ENCODE results near the gene PDE7B.
"Not testable (repeated sequence)": the region's sequence is repeated elsewhere in the genome, so short reads cannot be mapped to it uniquely, and the experiment has no call there.

The PDE7B gene

GRCh38 chr6:136072691-136073090 lies 221.2 kb downstream of the PDE7B start:
- no peak for DNase-seq (ENCODE audit: low read depth)

DNA sequence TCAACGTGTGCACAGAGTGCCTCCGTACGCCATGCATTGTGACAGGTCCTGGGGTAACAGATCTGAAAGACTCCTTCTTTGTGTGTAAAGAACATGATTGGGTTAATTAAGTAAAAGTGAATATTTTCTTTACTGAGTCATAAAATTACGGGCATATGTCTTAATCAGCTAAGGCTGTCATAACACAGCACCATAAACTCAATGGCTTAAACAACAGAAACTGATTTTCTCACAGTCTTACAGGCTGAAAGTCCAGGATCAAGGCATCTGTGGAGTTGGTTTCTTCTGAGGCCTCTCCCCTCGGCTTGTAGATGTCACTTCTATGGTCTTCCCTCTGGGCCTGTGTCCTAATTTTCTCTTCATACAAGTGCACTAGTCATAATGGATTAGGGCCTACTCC lies 221.7 kb downstream of the PDE7B start:
- DNase-seq (ENCODE audit: low read depth), result no peak

DNA sequence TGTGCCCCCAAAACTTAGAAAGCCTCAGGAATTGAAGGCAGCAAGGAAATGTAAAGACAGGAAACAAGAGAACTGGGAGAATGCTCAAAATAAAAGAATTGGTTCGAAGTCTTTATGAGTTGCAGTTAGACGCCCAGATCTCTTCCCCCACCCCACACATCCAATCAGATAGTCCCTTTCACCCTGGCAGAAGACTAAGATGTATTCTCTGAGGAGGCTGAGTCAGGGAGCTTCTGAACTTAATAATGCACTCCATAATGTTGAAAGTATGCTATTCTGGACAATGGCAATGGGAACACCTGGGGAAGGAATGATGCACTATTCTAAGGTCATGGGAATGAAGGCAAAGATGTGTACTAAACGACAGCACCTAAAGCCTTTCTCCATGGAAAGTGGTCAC lies 225.0 kb downstream of the PDE7B start:
- DNase-seq (ENCODE audit: low read depth), result peak; percentile 49

DNA sequence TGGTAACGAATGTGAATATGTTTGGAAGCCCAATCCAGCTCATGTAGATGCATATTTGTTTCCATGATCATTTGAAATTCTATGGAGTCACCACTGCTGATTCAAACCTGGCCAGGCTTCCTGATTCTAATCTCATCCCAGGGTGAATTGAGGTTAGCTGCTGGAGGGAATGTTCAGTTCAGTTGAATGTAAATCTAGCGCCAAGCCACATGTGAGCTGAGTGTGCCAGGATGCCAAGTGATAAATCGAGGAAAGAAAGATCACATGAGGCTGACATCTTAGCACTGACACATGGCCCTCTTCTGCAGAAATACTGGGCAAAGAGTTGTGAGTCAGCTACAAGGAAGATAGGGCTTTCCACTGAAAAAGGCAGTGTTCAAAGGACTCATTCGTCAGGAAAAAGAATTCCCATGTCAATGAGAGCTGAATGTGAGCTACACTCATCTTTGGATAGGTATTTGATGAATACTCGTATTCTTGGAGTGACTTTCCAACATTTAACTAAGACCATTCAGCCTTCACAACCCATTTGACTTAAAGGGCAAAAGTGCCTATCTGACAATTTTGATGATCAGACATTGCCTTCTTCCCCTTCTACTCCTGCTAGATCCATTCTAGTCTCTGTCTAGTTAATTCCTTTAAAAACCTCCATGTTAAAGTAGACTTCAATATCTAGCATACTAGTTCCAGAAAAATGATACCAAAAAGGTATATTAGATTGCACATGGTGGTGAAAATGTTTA lies 226.5 kb downstream of the PDE7B start:
- DNase-seq (ENCODE audit: low read depth), result peak; percentile 77

GRCh38 chr6:136079701-136080565 lies 228.4 kb downstream of the PDE7B start:
- no peak for DNase-seq (ENCODE audit: low read depth)

- no peak for DNase-seq (ENCODE audit: low read depth)
Observed at GRCh38 chr6:136083540-136083939, 232.0 kb downstream of the PDE7B start.

- no peak for DNase-seq (ENCODE audit: low read depth)
Observed at GRCh38 chr6:136084403-136084802, 232.9 kb downstream of the PDE7B start.

DNA sequence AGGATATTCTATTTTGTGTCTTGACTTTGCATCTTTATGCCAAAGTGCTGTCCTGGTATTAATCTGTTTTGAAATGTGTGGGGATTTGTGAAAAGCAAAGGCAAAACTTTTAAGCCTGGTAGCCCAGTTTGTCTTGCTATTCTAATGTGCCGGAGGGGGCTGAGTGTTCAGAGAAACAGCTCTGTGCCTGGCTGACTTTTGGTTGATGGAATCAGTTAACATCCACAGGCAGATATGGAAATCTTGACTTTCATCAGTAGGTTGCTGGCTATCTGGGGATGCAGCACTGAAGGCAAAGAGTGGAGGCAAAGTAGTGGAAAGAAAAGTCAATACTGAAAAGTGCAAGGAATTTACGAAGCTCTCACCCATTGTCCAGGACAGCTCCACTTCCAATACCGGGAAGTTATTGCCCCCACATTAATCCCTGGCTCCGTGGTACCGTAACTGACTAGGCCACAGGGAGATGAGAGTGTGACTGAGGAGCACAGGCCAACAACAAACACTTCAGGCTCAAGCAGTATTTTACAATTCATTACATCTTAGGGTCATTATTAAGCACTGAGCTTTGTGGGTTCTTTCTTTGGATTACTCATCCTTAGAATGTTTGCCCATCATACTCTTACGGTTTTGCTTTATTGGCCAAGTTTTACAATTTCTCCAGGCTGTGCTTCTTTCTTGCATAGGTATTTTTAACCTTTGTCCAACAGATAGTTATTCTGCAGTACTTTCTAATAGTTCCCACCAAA lies 234.0 kb downstream of the PDE7B start:
- no peak for DNase-seq (ENCODE audit: low read depth)

GRCh38 chr6:136086686-136087085 lies 235.2 kb downstream of the PDE7B start:
- no peak for DNase-seq (ENCODE audit: low read depth)

GRCh38 chr6:136087986-136088385 lies 236.5 kb downstream of the PDE7B start:
- no peak for DNase-seq (ENCODE audit: low read depth)

- DNase-seq (ENCODE audit: low read depth), result no peak
Observed at GRCh38 chr6:136088693-136089092, 237.2 kb downstream of the PDE7B start.

GRCh38 chr6:136089876-136090275 lies 238.4 kb downstream of the PDE7B start:
- DNase-seq (ENCODE audit: low read depth), result no peak

- DNase-seq (ENCODE audit: low read depth), result no peak
Observed at GRCh38 chr6:136090929-136091328, 239.4 kb downstream of the PDE7B start.

DNA sequence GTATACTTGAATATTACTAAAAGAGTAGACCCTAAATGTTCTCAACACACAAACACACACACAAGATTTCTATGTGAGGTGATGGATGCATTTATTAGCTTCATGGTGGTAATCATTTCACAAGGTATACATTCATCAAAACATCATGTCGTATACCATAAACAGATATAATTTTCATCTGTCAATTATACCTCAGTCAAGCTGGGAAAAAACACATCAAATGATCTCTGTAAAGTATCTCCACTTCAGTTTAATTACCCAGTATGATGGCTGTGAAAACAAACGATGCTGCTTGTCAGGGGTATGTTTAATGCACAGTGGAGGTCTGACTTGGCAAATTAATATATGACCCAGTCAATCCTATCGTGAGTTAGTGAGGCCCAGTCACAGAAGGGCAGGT lies 241.4 kb downstream of the PDE7B start:
- DNase-seq (ENCODE audit: low read depth), result no peak

GRCh38 chr6:136093835-136094234 lies 242.3 kb downstream of the PDE7B start:
- DNase-seq (ENCODE audit: low read depth), result no peak

- DNase-seq (ENCODE audit: low read depth), result no peak
Observed at GRCh38 chr6:136094812-136095211, 243.3 kb downstream of the PDE7B start.

- peak; percentile 28 for DNase-seq (ENCODE audit: low read depth)
Observed at GRCh38 chr6:136095986-136096385, 244.5 kb downstream of the PDE7B start.

- no peak for DNase-seq (ENCODE audit: low read depth)
Observed at GRCh38 chr6:136102991-136103688, 251.6 kb downstream of the PDE7B start.

DNA sequence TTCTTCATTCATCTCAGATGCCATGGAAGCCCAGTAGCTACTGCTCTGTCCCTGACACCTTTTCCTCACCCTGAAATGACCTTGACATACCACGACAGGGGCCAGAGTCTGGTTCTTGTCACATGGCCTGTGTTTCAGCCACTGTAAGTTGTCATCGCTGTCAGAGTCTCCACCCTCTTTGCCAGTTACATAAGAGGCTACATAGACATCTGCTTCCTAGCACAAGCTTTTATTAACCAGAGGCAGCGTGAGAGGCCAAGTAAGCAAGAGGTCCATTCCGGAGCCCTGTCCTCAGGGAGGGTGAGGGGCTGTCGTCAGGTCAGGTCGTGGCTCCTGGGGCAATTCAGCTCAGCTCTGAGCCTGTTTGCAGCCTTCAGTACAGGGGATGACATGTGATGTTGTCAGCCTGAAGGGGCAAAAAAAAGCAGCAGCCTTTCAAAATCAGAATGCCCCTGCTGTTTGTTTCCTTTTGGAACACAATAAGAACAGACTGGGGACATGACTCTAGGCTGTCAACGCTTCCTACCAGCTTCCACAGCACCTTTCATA lies 252.3 kb downstream of the PDE7B start:
- no peak for DNase-seq (ENCODE audit: low read depth)

DNA sequence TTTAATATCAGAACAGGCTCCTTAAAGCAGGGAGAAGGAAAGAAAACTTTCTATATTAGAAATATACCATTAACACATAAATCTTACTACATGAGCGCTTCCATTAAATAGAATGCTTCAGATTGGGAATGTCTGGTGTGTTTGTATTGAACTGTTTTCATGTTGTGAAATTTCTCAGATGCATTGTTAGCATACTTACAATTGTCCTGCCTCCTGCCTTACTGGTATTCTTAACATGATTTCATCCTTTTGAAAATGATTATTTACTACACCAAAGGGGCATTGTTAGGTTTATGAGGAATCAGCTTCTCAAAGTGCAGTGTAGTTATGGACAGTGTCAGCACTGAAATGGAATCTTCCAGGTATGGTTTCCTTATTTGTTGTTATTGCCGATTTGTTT lies 253.1 kb downstream of the PDE7B start:
- DNase-seq (ENCODE audit: low read depth), result no peak

DNA sequence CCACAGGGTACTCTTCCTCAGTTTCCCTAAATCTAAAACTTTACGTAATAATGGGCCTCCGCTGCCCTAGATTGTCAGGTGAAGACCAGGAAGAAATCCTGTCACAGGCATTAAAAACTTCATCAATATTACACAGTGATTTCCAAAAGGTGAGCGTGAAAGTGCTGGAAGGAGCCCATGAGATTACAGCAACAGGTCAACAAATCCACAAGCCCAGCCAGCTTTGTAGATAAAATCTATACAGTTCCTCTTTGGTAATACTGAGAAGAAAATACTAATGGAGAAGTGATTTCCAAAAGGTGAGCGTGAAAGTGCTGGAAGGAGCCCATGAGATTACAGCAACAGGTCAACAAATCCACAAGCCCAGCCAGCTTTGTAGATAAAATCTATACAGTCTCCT lies 254.3 kb downstream of the PDE7B start:
- DNase-seq (ENCODE audit: low read depth), result not testable (repeated sequence)

Data from fibroblast of the conjunctiva (primary cell).